Smooth muscle cell (in vitro differentiated cells): Measurements from ENCODE around the gene PTP4A2. TPM values are rescaled to one million over a fixed set of nuclear protein-coding genes. Genes with fewer than 3 reads are reported as not detected.

Source experiments
- DNase-seq: peaks from one replicate; lab custom pipeline; 2025; ENCODE audit not compliant: unreplicated experiment; lab: John Stamatoyannopoulos, UW
- H2AFZ ChIP-seq: fragments of 200-600 bp; sonication (generic); 2 replicates; pipeline ENCODE4 v1.6.0; 2016; ENCODE audit warnings: antibody characterized with exemption, low read depth, mild to moderate bottlenecking
- H3F3A ChIP-seq: fragments of 200-600 bp; sonication (generic); 2 replicates; pipeline ENCODE4 v1.6.0; 2017; ENCODE audit warnings: antibody characterized with exemption, low read depth
- H3K27ac ChIP-seq: fragments of 200-600 bp; sonication (generic); 2 replicates; pipeline ENCODE4 v1.5.1; 2016; ENCODE audit warnings: low read depth, mild to moderate bottlenecking
- H3K27me3 ChIP-seq: fragments of 200-600 bp; sonication (generic); 2 replicates; pipeline ENCODE4 v1.6.1; 2016; ENCODE audit warnings: low read depth, mild to moderate bottlenecking
- H3K36me3 ChIP-seq: fragments of 200-600 bp; sonication (generic); 2 replicates; pipeline ENCODE4 v1.5.1; 2016; ENCODE audit warnings: low read depth
- H3K4me1 ChIP-seq: fragments of 200-600 bp; sonication (generic); 2 replicates; pipeline ENCODE4 v1.5.1; 2016; ENCODE audit warnings: low read depth
- H3K4me2 ChIP-seq: fragments of 200-600 bp; sonication (generic); 2 replicates; pipeline ENCODE4 v1.6.0; 2016; ENCODE audit warnings: mild to moderate bottlenecking
- H3K4me3 ChIP-seq: fragments of 200-600 bp; sonication (generic); 2 replicates; pipeline ENCODE4 v1.5.1; 2016; ENCODE audit warnings: mild to moderate bottlenecking
- H3K79me2 ChIP-seq: fragments of 200-600 bp; sonication (generic); 2 replicates; pipeline ENCODE4 v1.6.0; 2016; ENCODE audit warnings: low read depth, mild to moderate bottlenecking
- H3K9ac ChIP-seq: fragments of 200-600 bp; sonication (generic); 2 replicates; pipeline ENCODE4 v1.6.0; 2016; ENCODE audit warnings: low read depth
- H3K9me3 ChIP-seq: fragments of 200-600 bp; sonication (generic); replicated peaks from 2 replicates; pipeline ENCODE4 v1.5.1; 2016; ENCODE audit warnings: low read depth
- H4K20me1 ChIP-seq: fragments of 200-600 bp; sonication (generic); 2 replicates; pipeline ENCODE4 v1.6.0; 2016; ENCODE audit warnings: low read depth
- CTCF ChIP-seq: fragments of 200-600 bp; sonication (generic); IDR thresholded peaks from 2 replicates; pipeline ENCODE4 v1.5.1; 2017; ENCODE audit warnings: borderline replicate concordance, mild to moderate bottlenecking, antibody characterized with exemption; ENCODE audit not compliant: insufficient read depth, poor library complexity, severe bottlenecking
- WGBS: methylation state at CpG from one replicate; pipeline ENCODE4 v1.1.7; 2016; ENCODE audit warnings: low lambda C conversion rate; 5-methylcytosine and 5-hydroxymethylcytosine counted together
- polyA plus RNA-seq: library from polyadenylated mRNA; unstranded; fragments of >200 nt; fragmentation: Nextera tagmentation; extraction: Ambion mirVana; gene quantifications from 2 replicates; pipeline ENCODE4 v1.2.1, GENCODE V29; 2016
- total RNA-seq: library from RNA; depleted of rRNA; stranded (reverse); fragments of >200 nt; gene quantifications from 2 replicates; pipeline ENCODE4 v1.2.3, GENCODE V29; 2014

Gene PTP4A2
- total and polyA plus RNA-seq, 2 experiments from 2014 or later, result 334 to 460 TPM

DNA sequence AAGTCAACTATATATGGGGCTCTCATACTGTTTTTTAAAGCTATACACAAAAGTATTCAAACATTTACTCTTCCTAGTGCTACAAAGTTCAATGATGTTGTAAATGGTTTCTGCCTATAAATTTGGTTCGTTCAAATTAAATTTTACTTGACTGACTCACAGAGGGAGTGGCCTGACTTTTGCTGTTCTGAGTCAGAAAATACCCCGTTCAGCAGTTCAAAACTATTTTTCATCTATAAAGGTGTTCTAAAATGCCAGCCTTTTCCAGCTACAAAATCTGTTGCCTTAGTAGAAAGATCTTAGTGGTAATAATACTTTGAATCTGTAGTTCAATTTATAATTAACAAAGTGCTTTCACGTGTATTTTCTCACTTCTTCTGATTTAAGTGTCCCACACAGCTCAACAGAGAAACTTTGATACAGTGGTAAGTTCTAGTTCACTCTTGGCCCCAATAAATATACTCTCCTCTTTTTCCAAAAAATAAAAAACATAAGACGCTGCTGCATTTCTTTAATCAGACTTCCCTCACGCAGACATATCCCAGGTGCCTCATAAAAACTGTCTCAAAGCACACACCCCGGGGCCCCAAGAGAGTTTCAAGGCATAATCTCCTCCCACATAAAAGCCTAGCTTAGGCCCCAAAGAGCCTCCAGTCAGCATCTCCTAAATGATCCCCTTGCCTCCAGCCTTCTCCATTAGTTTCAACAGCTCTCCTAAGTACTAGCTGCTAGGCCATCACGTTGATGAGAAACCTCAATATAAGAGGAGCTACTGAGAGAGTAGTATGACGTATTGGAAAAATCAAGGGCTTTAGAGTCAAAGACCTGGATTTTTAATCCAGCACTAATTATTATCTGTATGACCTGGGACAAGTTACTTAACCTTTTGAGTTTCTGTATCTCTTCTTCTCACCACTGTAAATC lies 3.2 kb downstream of the PTP4A2 start:
- Histone ChIP-seq H3K36me3 (no peaks in the 10 kb centered on the region), H3F3A (peaks cover 34% of the 10 kb centered on the region), H4K20me1 (peaks cover 77% of the 10 kb centered on the region), H3K27ac (peak overlapping the region; percentile 94), H3K27me3 (no peaks in the 10 kb centered on the region), H3K79me2 (peaks cover 78% of the 10 kb centered on the region), H2AFZ (no peak overlapping the region), H3K4me1 (peaks cover 50% of the 10 kb centered on the region), H3K9me3 (no peaks in the 10 kb centered on the region), H3K4me2 (peak overlapping the region; percentile 81), H3K4me3 (peak overlapping the region; percentile 94), H3K9ac (peak overlapping the region; percentile 71)
- WGBS, result 5% methylated on average over 8 of the region's 8 CpGs
- DNase-seq, result no peak
- no peak for TF ChIP-seq CTCF

- peaks cover 100% of the 10 kb centered on the region for H3K79me2 ChIP-seq
- peaks cover 99% of the 10 kb centered on the region for H4K20me1 ChIP-seq
- no peak for TF ChIP-seq CTCF
- H3K4me2 ChIP-seq, result peak overlapping the region; percentile 77
- DNase-seq, result no peak
- H2AFZ ChIP-seq, result no peak overlapping the region
- peaks cover 53% of the 10 kb centered on the region for H3K4me1 ChIP-seq
- H3F3A ChIP-seq, result peaks cover 24% of the 10 kb centered on the region
- H3K36me3 ChIP-seq, result no peaks in the 10 kb centered on the region
- H3K4me3 ChIP-seq, result no peak overlapping the region
- 55% methylated on average over 6 of the region's 6 CpGs for WGBS
- H3K27ac ChIP-seq, result peak overlapping the region; percentile 94
- H3K27me3 ChIP-seq, result no peaks in the 10 kb centered on the region
- no peaks in the 10 kb centered on the region for H3K9me3 ChIP-seq
- H3K9ac ChIP-seq, result no peak overlapping the region
Measured at GRCh38 chr1:31932491-31933316, 5.5 kb downstream of the PTP4A2 start.

- Histone ChIP-seq H3K79me2 (peaks cover 100% of the 10 kb centered on the region), H3K4me3 (peak overlapping the region; percentile 11), H3K4me1 (peaks cover 63% of the 10 kb centered on the region), H3K27me3 (no peaks in the 10 kb centered on the region), H3F3A (peaks cover 24% of the 10 kb centered on the region), H3K4me2 (peak overlapping the region; percentile 77), H3K27ac (peak overlapping the region; percentile 94), H3K36me3 (no peaks in the 10 kb centered on the region), H3K9ac (peak overlapping the region; percentile 5), H4K20me1 (peaks cover 100% of the 10 kb centered on the region), H3K9me3 (no peaks in the 10 kb centered on the region), H2AFZ (no peak overlapping the region)
- 28% methylated on average over 2 of the region's 2 CpGs for WGBS
- TF ChIP-seq CTCF, result no peak
- no peak for DNase-seq
Measured at GRCh38 chr1:31931593-31932225, 6.5 kb downstream of the PTP4A2 start.
